Smooth muscle cell of the pulmonary artery (primary cell): Measurements from ENCODE around the gene ADPRM. TPM values are rescaled to one million over a fixed set of nuclear protein-coding genes. Genes with fewer than 3 reads are reported as not detected.

Experiments
- total RNA-seq: library from RNA; depleted of rRNA; stranded (reverse); fragments of >200 nt; gene quantifications from 2 replicates; pipeline ENCODE4 v1.2.3, GENCODE V29; 2014

Gene ADPRM, protein sequence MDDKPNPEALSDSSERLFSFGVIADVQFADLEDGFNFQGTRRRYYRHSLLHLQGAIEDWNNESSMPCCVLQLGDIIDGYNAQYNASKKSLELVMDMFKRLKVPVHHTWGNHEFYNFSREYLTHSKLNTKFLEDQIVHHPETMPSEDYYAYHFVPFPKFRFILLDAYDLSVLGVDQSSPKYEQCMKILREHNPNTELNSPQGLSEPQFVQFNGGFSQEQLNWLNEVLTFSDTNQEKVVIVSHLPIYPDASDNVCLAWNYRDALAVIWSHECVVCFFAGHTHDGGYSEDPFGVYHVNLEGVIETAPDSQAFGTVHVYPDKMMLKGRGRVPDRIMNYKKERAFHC
- total RNA-seq: 9.7 and 10.3 TPM in 2 replicates

GRCh38 chr17:10697092-10698081, at the start of gene ADPRM, which contains the start of gene SCO1:
ADPRM (plus strand) TSS chr17:10697594; CDS start chr17:10704927, 7,333 bp downstream.
SCO1 (minus strand) TSS chr17:10697533; CDS start chr17:10697507, 26 bp downstream.

GRCh38 chr17:10657148-10657547, 40.2 kb upstream of the ADPRM start, which contains the start of gene MYH3:
MYH3 (minus strand) TSS chr17:10657309; CDS start chr17:10655064, 2,245 bp downstream.

DNA sequence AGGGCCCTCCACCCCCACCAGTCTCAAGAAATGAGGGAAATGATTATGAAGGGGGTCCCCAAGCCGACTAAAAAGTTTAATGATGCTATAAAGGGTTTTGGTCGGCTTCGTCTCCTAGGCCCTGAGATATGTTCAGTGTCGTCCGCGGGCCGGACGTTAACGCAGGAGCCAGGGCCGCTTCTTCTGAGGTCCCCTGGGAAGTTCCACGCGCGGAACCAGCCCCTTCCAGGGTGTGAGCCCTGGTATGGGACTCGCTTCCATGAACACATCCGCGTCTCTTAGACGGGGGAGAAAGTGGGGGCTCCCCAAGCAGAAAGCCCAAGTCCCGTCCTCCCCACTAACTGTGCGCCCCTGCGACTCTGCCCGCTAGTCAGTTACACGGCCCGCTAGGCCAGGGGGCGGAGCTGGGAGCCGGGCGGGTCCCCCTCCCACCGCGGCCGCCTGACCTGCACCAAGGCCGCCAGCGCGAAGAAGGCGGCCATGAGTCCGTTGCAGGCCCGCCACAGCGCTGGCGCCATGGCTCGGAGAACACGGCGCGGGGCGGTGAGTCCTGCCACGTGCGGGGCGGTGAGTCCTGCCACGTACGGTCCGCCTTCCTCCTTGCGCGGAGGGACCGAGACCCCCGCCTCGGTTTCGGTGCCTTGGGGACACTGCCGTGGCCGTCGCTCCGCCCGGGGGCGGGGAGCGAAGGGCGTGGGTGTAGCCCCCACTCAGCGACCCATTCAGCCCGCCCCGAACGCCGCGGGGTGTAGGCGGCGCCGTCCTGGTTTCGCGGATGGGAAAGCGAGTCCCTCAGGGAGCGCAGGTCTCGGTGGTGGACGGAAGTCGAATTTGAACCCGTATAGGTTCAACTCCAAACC, 32.2 kb downstream of the ADPRM start, which contains the start of gene TMEM220:
TSS of gene TMEM220 (minus strand) at position 690 of the 860 bp plus-strand sequence. CDS start at position 518, 172 bp downstream.

Other genes with a start within 250 kb of the ADPRM start
- not detected in 2 replicates for gene MYH4, start 228.0 kb upstream of the ADPRM start, total RNA-seq
- gene MYH1, start 179.1 kb upstream of the ADPRM start, total RNA-seq: not detected in 2 replicates
- not detected in 2 replicates for gene MYH2, start 147.9 kb upstream of the ADPRM start, total RNA-seq
- 0.91 and 1.3 TPM in 2 replicates for gene MYH3, start 40.3 kb upstream of the ADPRM start, total RNA-seq
- 28.6 and 41.5 TPM in 2 replicates for gene SCO1, start 61 bp upstream of the ADPRM start, total RNA-seq
- gene TMEM220, start 32.4 kb downstream of the ADPRM start, total RNA-seq: 0.91 and 1.2 TPM in 2 replicates
- gene TMEM238L, start 106.5 kb downstream of the ADPRM start, total RNA-seq: not detected in 2 replicates
- not detected in 2 replicates for gene PIRT, start 140.5 kb downstream of the ADPRM start, total RNA-seq